Activated T-cell treated with anti-CD3 and anti-CD28 coated beads, Interleukin-2, amount 50 U/mL, for 24 hours (primary cell): Measurements from ENCODE around the gene TMEM120A.
"Not testable (repeated sequence)": the region's sequence is repeated elsewhere in the genome, so short reads cannot be mapped to it uniquely, and the experiment has no call there.

Experiments
- DNase-seq: peaks from one replicate; pipeline ENCODE4 v3.0.0-alpha.2; 2020
- H3K27ac Mint-ChIP-seq: 2 replicates; pipeline ENCODE4 v1.8.0; 2020; ENCODE audit warnings: mild to moderate bottlenecking, mixed read lengths
- H3K27me3 Mint-ChIP-seq: 2 replicates; pipeline ENCODE4 v1.8.0; 2020; ENCODE audit warnings: mixed read lengths
- H3K36me3 Mint-ChIP-seq: 2 replicates; pipeline ENCODE4 v1.8.0; 2020; ENCODE audit warnings: low read depth, mixed read lengths
- H3K4me1 Mint-ChIP-seq: 2 replicates; pipeline ENCODE4 v1.8.0; 2020; ENCODE audit warnings: low read depth, mixed read lengths
- H3K4me3 Mint-ChIP-seq: 2 replicates; pipeline ENCODE4 v1.8.0; 2020; ENCODE audit warnings: mild to moderate bottlenecking, moderate library complexity, mixed read lengths
- H3K9me3 Mint-ChIP-seq: 2 replicates; pipeline ENCODE4 v1.8.0; 2020; ENCODE audit warnings: mixed read lengths

The TMEM120A gene

GRCh38 chr7:76005004-76005403 lies 10.6 kb upstream of the TMEM120A start:
- not testable (repeated sequence) for DNase-seq, H3K9me3 Mint-ChIP-seq, H3K27ac Mint-ChIP-seq, H3K4me3 Mint-ChIP-seq, H3K27me3 Mint-ChIP-seq
- Mint-ChIP-seq H3K4me1 (peaks cover 20% of the 10 kb centered on the region), H3K36me3 (peaks cover 42% of the 10 kb centered on the region)

GRCh38 chr7:76003351-76003750 lies 9.0 kb upstream of the TMEM120A start:
- Mint-ChIP-seq H3K9me3 (no peaks in the 10 kb centered on the region), H3K36me3 (peaks cover 48% of the 10 kb centered on the region), H3K27ac (no peak overlapping the region), H3K4me3 (no peak overlapping the region), H3K27me3 (peaks cover 2% of the 10 kb centered on the region), H3K4me1 (peaks cover 8% of the 10 kb centered on the region)
- DNase-seq = no peak

- H3K36me3 Mint-ChIP-seq = peaks cover 48% of the 10 kb centered on the region
- H3K9me3 Mint-ChIP-seq = no peaks in the 10 kb centered on the region
- peaks cover 5% of the 10 kb centered on the region for H3K4me1 Mint-ChIP-seq
- H3K27me3 Mint-ChIP-seq = no peaks in the 10 kb centered on the region
- H3K27ac Mint-ChIP-seq = peak overlapping the region; percentile 44
- DNase-seq = no peak
- no peak overlapping the region for H3K4me3 Mint-ChIP-seq
Observed at GRCh38 chr7:76002822-76003221, 8.4 kb upstream of the TMEM120A start.

GRCh38 chr7:76002139-76002538 lies 7.7 kb upstream of the TMEM120A start:
- Mint-ChIP-seq H3K9me3 (no peaks in the 10 kb centered on the region), H3K4me1 (peaks cover 10% of the 10 kb centered on the region), H3K27me3 (no peaks in the 10 kb centered on the region), H3K36me3 (peaks cover 51% of the 10 kb centered on the region), H3K4me3 (no peak overlapping the region), H3K27ac (no peak overlapping the region)
- DNase-seq = no peak

- H3K36me3 Mint-ChIP-seq = peaks cover 60% of the 10 kb centered on the region
- DNase-seq = no peak
- H3K4me3 Mint-ChIP-seq = no peak overlapping the region
- no peaks in the 10 kb centered on the region for H3K27me3 Mint-ChIP-seq
- peaks cover 15% of the 10 kb centered on the region for H3K4me1 Mint-ChIP-seq
- no peak overlapping the region for H3K27ac Mint-ChIP-seq
- no peaks in the 10 kb centered on the region for H3K9me3 Mint-ChIP-seq
Observed at GRCh38 chr7:76000566-76000965, 6.2 kb upstream of the TMEM120A start.

- Mint-ChIP-seq H3K27ac (no peak overlapping the region), H3K4me3 (no peak overlapping the region)
Observed at GRCh38 chr7:75998038-75998437, 3.6 kb upstream of the TMEM120A start.

GRCh38 chr7:75996476-75996875 lies 2.1 kb upstream of the TMEM120A start:
- DNase-seq = no peak
- Mint-ChIP-seq H3K4me1 (peaks cover 27% of the 10 kb centered on the region), H3K36me3 (peaks cover 37% of the 10 kb centered on the region), H3K4me3 (no peak overlapping the region), H3K9me3 (no peaks in the 10 kb centered on the region), H3K27me3 (no peaks in the 10 kb centered on the region), H3K27ac (no peak overlapping the region)

More at GRCh38 chr7:75998038-75998437, 3.6 kb upstream of the TMEM120A start:
- H3K9me3 Mint-ChIP-seq = no peaks in the 10 kb centered on the region
- no peak for DNase-seq
- H3K4me1 Mint-ChIP-seq = peaks cover 26% of the 10 kb centered on the region
- H3K36me3 Mint-ChIP-seq = peaks cover 48% of the 10 kb centered on the region
- H3K27me3 Mint-ChIP-seq = no peaks in the 10 kb centered on the region

GRCh38 chr7:75995996-75996395 lies 1.6 kb upstream of the TMEM120A start:
- H3K36me3 Mint-ChIP-seq = peaks cover 33% of the 10 kb centered on the region
- H3K4me1 Mint-ChIP-seq = peaks cover 27% of the 10 kb centered on the region
- no peak overlapping the region for H3K27ac Mint-ChIP-seq
- no peak for DNase-seq
- H3K9me3 Mint-ChIP-seq = no peaks in the 10 kb centered on the region
- no peak overlapping the region for H3K4me3 Mint-ChIP-seq
- H3K27me3 Mint-ChIP-seq = no peaks in the 10 kb centered on the region

- Mint-ChIP-seq H3K4me1 (peaks cover 27% of the 10 kb centered on the region), H3K4me3 (peak overlapping the region; percentile 62), H3K27me3 (no peaks in the 10 kb centered on the region), H3K9me3 (no peaks in the 10 kb centered on the region), H3K36me3 (peaks cover 24% of the 10 kb centered on the region), H3K27ac (no peak overlapping the region)
- no peak for DNase-seq
Observed at GRCh38 chr7:75995052-75995471, 667 bp upstream of the TMEM120A start.

GRCh38 chr7:75993689-75994387 lies 557 bp downstream of the TMEM120A start:
- peak; percentile 52 for DNase-seq
- H3K4me1 Mint-ChIP-seq = peaks cover 29% of the 10 kb centered on the region

GRCh38 chr7:75992083-75992755 lies 2.2 kb downstream of the TMEM120A start:
- Mint-ChIP-seq H3K4me1 (peaks cover 20% of the 10 kb centered on the region), H3K27me3 (no peaks in the 10 kb centered on the region), H3K4me3 (no peak overlapping the region), H3K27ac (no peak overlapping the region), H3K9me3 (no peaks in the 10 kb centered on the region), H3K36me3 (peaks cover 18% of the 10 kb centered on the region)
- no peak for DNase-seq

More at GRCh38 chr7:75993689-75994387, 557 bp downstream of the TMEM120A start:
- peaks cover 23% of the 10 kb centered on the region for H3K36me3 Mint-ChIP-seq
- peak overlapping the region; percentile 75 for H3K4me3 Mint-ChIP-seq
- peak overlapping the region; percentile 50 for H3K27ac Mint-ChIP-seq
- H3K27me3 Mint-ChIP-seq = no peaks in the 10 kb centered on the region
- H3K9me3 Mint-ChIP-seq = no peaks in the 10 kb centered on the region

GRCh38 chr7:75991531-75992082 lies 2.8 kb downstream of the TMEM120A start:
- H3K4me1 Mint-ChIP-seq = peaks cover 16% of the 10 kb centered on the region
- peaks cover 21% of the 10 kb centered on the region for H3K36me3 Mint-ChIP-seq
- no peaks in the 10 kb centered on the region for H3K27me3 Mint-ChIP-seq
- no peak for DNase-seq
- H3K27ac Mint-ChIP-seq = no peak overlapping the region
- H3K9me3 Mint-ChIP-seq = no peaks in the 10 kb centered on the region
- H3K4me3 Mint-ChIP-seq = no peak overlapping the region

GRCh38 chr7:75989500-75990388 lies 4.7 kb downstream of the TMEM120A start:
- Mint-ChIP-seq H3K36me3 (peaks cover 27% of the 10 kb centered on the region), H3K27ac (peak overlapping the region; percentile 7)

More at GRCh38 chr7:75989500-75990388, 4.7 kb downstream of the TMEM120A start:
- H3K27me3 Mint-ChIP-seq = no peaks in the 10 kb centered on the region
- DNase-seq = no peak
- H3K9me3 Mint-ChIP-seq = no peaks in the 10 kb centered on the region
- H3K4me1 Mint-ChIP-seq = peaks cover 8% of the 10 kb centered on the region
- no peak overlapping the region for H3K4me3 Mint-ChIP-seq
